H7 (cell line): ENCODE data around the gene PRKAG2. TPM values are rescaled to one million over a fixed set of nuclear protein-coding genes. Genes with fewer than 3 reads are reported as not detected.
A peak's percentile ranks its signal among the peaks of the same experiment; 100 is the strongest.

ENCODE experiments used
- DNase-seq: peaks from one replicate; pipeline ENCODE4 v3.0.0; 2012
- H3K27me3 ChIP-seq: 2 replicates; pipeline ENCODE4 v1.6.0; 2011; ENCODE audit warnings: mild to moderate bottlenecking, low read length; ENCODE audit not compliant: control insufficient read depth, insufficient read depth
- H3K36me3 ChIP-seq: replicated peaks from 2 replicates; pipeline ENCODE4 v1.5.1; 2011; ENCODE audit warnings: low read length; ENCODE audit not compliant: control insufficient read depth, insufficient read depth
- H3K4me3 ChIP-seq: 2 replicates; pipeline ENCODE4 v1.5.1; 2011; ENCODE audit warnings: low read depth, mild to moderate bottlenecking, control low read depth, low read length, moderate library complexity; ENCODE audit not compliant: insufficient read depth
- total RNA-seq: library from RNA; depleted of rRNA; stranded (reverse); fragments of >200 nt; shearing (Covaris generic); gene quantifications from 2 replicates; pipeline ENCODE4 v1.2.3, GENCODE V29; 2014

Gene PRKAG2
- total RNA-seq, 1 experiment from 2014 or later, result 6.0 TPM

- no peaks in the 10 kb centered on the region for H3K36me3 ChIP-seq
- no peaks in the 10 kb centered on the region for H3K27me3 ChIP-seq
- peak; percentile 76 for DNase-seq
- no peak overlapping the region for H3K4me3 ChIP-seq
Measured at GRCh38 chr7:151692721-151693120, 184.2 kb downstream of the PRKAG2 start.

GRCh38 chr7:151691449-151691848, 185.5 kb downstream of the PRKAG2 start:
- Histone ChIP-seq H3K36me3 (no peaks in the 10 kb centered on the region), H3K27me3 (no peaks in the 10 kb centered on the region), H3K4me3 (no peak overlapping the region)
- no peak for DNase-seq

- Histone ChIP-seq H3K36me3 (no peaks in the 10 kb centered on the region), H3K4me3 (no peak overlapping the region), H3K27me3 (no peaks in the 10 kb centered on the region)
- peak; percentile 12 for DNase-seq
Measured at GRCh38 chr7:151690606-151691005, 186.3 kb downstream of the PRKAG2 start.

- peak; percentile 54 for DNase-seq
- Histone ChIP-seq H3K27me3 (no peaks in the 10 kb centered on the region), H3K4me3 (no peak overlapping the region), H3K36me3 (no peaks in the 10 kb centered on the region)
Measured at GRCh38 chr7:151689196-151689971, 187.5 kb downstream of the PRKAG2 start.

- peak; percentile 68 for DNase-seq
- no peaks in the 10 kb centered on the region for H3K36me3 ChIP-seq
- H3K27me3 ChIP-seq, result no peaks in the 10 kb centered on the region
- H3K4me3 ChIP-seq, result no peak overlapping the region
Measured at GRCh38 chr7:151688236-151688780, 188.6 kb downstream of the PRKAG2 start.

- DNase-seq, result peak; percentile 90
- Histone ChIP-seq H3K4me3 (no peak overlapping the region), H3K36me3 (no peaks in the 10 kb centered on the region), H3K27me3 (no peaks in the 10 kb centered on the region)
Measured at GRCh38 chr7:151687523-151688235, 189.2 kb downstream of the PRKAG2 start.

- no peak for DNase-seq
- H3K36me3 ChIP-seq, result no peaks in the 10 kb centered on the region
- H3K27me3 ChIP-seq, result no peaks in the 10 kb centered on the region
- no peak overlapping the region for H3K4me3 ChIP-seq
Measured at GRCh38 chr7:151686826-151687225, 190.1 kb downstream of the PRKAG2 start.

- H3K27me3 ChIP-seq, result no peaks in the 10 kb centered on the region
- H3K36me3 ChIP-seq, result no peaks in the 10 kb centered on the region
- peak; percentile 54 for DNase-seq
- H3K4me3 ChIP-seq, result no peak overlapping the region
Measured at GRCh38 chr7:151686016-151686766, 190.7 kb downstream of the PRKAG2 start.

GRCh38 chr7:151684408-151685175, 192.3 kb downstream of the PRKAG2 start:
- H3K36me3 ChIP-seq, result no peaks in the 10 kb centered on the region
- no peaks in the 10 kb centered on the region for H3K27me3 ChIP-seq
- DNase-seq, result peak; percentile 14

GRCh38 chr7:151683615-151684407, 193.1 kb downstream of the PRKAG2 start:
- no peaks in the 10 kb centered on the region for H3K36me3 ChIP-seq
- H3K4me3 ChIP-seq, result no peak overlapping the region
- no peaks in the 10 kb centered on the region for H3K27me3 ChIP-seq
- peak; percentile 35 for DNase-seq

More at GRCh38 chr7:151684408-151685175, 192.3 kb downstream of the PRKAG2 start:
- no peak overlapping the region for H3K4me3 ChIP-seq

- DNase-seq, result peak; percentile 37
- Histone ChIP-seq H3K27me3 (no peaks in the 10 kb centered on the region), H3K4me3 (no peak overlapping the region), H3K36me3 (no peaks in the 10 kb centered on the region)
Measured at GRCh38 chr7:151682831-151683614, 193.9 kb downstream of the PRKAG2 start.

- peak; percentile 16 for DNase-seq
- no peak overlapping the region for H3K4me3 ChIP-seq
- H3K36me3 ChIP-seq, result no peaks in the 10 kb centered on the region
- H3K27me3 ChIP-seq, result no peaks in the 10 kb centered on the region
Measured at GRCh38 chr7:151681726-151682125, 195.2 kb downstream of the PRKAG2 start.

GRCh38 chr7:151680810-151681209, 196.1 kb downstream of the PRKAG2 start:
- peak; percentile 46 for DNase-seq
- Histone ChIP-seq H3K4me3 (no peak overlapping the region), H3K27me3 (no peaks in the 10 kb centered on the region), H3K36me3 (no peaks in the 10 kb centered on the region)
